PC-9 (cell line): ENCODE measurements around the gene CD38.

Experiments
- EZH2 ChIP-seq: fragments of 200-600 bp; sonication (generic); IDR thresholded peaks from 2 replicates; pipeline ENCODE4 v1.8.0; 2017; ENCODE audit warnings: antibody characterized with exemption, low read depth
- TF ChIP-seq, protein P1 (sequence below): fragments of 200-600 bp; sonication (generic); conservative IDR thresholded peaks from 2 replicates; pipeline ENCODE4 v1.6.1; 2017; ENCODE audit warnings: mixed run types, antibody characterized with exemption, mild to moderate bottlenecking, moderate library complexity

DNA sequence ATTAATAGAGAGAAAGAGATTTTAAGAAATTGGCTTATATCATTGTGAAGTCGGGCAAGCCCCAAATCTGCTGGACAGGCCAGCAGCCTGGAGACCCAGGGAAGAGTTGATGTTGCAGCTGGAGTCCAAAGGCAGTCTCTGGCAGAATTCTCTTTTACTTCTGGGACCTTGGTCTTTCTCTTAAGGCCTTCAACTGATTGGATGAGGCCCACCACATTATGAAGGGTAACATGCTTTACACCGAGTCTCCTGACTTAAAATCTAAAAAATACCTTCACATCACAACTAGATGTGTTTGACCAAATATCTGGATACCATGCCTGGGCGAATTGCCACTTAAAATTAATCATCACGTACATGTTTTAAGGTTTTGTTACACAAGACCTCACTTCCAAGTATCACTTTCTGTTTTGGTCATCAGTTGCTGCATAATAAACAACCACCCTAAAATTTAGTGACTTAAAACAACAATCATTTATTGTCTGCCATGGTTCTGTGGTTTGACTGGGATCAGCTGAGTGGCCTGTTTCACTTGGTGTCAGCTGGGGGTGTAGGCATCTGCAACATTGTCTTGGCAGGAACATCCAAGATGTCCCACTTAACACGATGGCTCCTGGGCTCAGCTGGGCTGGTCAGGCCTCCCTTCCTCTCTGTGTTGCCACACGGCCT is 3.4 kb downstream of the CD38 start:
- no peak for TF ChIP-seq EZH2
- TF ChIP-seq, protein P1, sequence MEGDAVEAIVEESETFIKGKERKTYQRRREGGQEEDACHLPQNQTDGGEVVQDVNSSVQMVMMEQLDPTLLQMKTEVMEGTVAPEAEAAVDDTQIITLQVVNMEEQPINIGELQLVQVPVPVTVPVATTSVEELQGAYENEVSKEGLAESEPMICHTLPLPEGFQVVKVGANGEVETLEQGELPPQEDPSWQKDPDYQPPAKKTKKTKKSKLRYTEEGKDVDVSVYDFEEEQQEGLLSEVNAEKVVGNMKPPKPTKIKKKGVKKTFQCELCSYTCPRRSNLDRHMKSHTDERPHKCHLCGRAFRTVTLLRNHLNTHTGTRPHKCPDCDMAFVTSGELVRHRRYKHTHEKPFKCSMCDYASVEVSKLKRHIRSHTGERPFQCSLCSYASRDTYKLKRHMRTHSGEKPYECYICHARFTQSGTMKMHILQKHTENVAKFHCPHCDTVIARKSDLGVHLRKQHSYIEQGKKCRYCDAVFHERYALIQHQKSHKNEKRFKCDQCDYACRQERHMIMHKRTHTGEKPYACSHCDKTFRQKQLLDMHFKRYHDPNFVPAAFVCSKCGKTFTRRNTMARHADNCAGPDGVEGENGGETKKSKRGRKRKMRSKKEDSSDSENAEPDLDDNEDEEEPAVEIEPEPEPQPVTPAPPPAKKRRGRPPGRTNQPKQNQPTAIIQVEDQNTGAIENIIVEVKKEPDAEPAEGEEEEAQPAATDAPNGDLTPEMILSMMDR = no peak
